OCI-LY7 (cell line): ENCODE results near the gene MRFAP1L1.

ENCODE experiments used
- CTCF ChIP-seq: fragments of 200-600 bp; sonication (generic); conservative IDR thresholded peaks from 2 replicates; pipeline ENCODE4 v1.5.1; 2014; ENCODE audit warnings: mild to moderate bottlenecking, antibody characterized with exemption, low read length, moderate library complexity, mixed read lengths
- EZH2phosphoT487 ChIP-seq: fragments of 200-600 bp; sonication (generic); IDR thresholded peaks from 2 replicates; pipeline ENCODE4 v1.6.1; 2018; ENCODE audit warnings: low read depth, borderline replicate concordance, mild to moderate bottlenecking, mixed run types, antibody characterized with exemption, low read length, moderate library complexity, mixed read lengths

DNA sequence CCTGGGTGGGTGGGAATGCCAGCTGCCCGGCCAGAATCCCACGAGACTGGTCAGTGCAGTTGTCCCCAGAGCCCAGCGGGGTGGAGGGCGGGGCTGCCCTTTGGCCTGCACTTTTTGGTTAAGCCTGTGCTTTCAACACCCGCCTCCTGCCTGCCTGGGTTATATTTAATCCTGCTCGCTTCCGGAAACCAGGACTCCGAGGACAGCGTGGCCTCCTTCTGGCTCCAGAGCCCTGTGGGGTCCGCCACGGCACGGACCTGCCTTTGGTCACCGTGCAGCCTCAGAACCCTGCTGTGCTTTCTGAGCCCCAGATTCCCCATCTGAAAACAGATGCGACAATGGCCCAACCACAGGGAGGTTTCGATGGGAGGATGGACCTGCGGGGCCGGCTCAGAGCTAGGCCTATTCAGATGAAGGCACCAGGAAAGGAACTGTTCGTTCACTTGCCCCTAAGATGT is 43.5 kb upstream of the MRFAP1L1 start:
- TF ChIP-seq CTCF (no peak), EZH2phosphoT487 (no peak)
